NCI-H748 (cell line): Measurements from ENCODE around the gene GPR135.

Experiments
- DNase-seq: peaks from one replicate; lab custom pipeline; 2025; ENCODE audit not compliant: unreplicated experiment; lab: John Stamatoyannopoulos, UW

GPR135 gene, protein sequence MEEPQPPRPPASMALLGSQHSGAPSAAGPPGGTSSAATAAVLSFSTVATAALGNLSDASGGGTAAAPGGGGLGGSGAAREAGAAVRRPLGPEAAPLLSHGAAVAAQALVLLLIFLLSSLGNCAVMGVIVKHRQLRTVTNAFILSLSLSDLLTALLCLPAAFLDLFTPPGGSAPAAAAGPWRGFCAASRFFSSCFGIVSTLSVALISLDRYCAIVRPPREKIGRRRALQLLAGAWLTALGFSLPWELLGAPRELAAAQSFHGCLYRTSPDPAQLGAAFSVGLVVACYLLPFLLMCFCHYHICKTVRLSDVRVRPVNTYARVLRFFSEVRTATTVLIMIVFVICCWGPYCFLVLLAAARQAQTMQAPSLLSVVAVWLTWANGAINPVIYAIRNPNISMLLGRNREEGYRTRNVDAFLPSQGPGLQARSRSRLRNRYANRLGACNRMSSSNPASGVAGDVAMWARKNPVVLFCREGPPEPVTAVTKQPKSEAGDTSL

DNA sequence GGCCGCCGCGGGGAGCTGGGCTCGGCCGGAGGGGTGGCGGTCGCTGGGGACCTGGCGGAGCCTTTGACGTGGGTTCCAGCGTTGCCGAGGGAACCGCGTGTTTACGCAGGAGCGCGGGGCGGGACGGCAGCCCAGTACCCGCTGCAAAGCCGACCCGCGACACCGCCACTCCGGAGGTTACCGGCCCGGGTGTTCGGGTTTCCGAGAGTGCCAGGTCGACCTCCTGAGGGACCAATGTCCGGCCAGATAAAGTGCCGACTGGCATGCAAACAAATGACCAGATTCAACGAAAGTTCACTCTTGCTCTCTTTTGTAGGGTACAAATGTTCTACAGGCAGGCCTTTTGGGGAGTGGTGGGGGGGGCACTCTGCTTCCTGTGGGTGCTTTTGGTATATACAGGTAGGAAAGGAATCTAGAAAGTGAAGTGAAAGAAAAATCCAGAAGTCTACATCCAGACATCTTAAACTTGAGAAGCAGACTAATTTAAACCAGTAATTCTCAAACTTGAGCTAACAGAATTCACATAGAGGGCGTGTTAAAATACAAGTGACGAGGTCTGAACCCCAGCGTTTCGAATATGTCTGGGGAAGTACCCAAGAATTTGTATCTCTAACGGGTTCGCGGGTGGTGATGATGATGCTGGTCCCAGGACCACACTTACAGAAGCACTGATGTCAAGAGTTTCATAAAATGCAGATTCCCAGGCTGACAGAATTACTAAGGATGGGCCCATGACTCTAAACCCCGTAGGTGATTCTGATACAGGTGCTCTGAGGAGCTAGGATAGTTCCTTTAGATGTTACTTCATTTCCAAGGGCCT, at the start of gene GPR135:
Gene GPR135 (minus strand): TSS at position 65 of the 820 bp plus-strand sequence. CDS start 154 bp downstream, outside the sequence.
- DNase-seq = peak; percentile 80

DNA sequence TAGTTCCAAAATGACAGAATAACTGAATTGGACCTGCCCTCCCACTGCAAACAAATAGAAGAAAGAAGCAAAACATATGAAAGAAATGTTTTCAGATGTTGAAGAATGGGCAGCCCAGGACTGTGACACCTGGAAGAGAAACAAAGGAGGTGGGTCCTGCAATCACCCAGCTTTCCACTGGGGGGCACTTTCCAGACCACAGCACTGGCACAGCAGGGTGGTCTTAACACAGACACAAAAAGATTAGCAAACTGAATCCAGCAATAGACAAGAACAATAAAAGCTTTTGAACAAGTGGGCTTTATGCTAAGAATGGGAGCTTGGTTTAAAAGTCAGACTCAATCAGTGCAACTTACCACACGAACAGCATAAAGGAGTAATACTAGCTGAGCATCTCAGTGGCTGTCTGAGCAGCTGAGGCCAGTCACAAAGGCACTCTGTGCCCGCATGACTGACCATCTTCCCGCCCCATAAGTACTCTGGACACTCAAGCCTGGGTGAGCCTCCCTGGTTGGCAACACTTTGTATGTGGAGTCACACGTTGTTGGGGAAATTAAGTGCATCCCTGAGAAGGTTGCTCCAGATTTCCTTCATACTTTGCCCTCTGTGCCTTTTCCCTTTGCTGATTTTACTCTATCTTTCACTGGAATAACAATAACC, 46.9 kb upstream of the GPR135 start:
- DNase-seq = peak; percentile 67

DNA sequence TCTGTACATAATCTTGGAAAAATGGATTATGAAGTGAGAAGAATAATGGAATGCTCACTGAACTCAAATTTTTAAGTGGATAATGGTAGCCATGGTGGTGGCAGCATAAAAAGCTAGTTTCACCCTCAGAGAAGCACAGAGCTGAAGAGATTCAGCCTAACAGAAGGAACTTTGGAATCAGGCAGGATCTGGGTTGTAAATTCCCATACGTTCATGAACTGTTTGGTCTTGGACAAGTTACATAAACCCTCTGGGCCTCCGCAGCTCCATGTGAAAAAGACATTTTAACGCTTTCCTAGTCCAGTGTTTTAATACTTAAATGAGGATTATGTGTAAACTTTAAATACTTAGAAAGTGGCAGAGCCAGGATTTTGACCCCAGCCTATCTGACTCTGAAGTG, 45.8 kb upstream of the GPR135 start:
- no peak for DNase-seq

DNA sequence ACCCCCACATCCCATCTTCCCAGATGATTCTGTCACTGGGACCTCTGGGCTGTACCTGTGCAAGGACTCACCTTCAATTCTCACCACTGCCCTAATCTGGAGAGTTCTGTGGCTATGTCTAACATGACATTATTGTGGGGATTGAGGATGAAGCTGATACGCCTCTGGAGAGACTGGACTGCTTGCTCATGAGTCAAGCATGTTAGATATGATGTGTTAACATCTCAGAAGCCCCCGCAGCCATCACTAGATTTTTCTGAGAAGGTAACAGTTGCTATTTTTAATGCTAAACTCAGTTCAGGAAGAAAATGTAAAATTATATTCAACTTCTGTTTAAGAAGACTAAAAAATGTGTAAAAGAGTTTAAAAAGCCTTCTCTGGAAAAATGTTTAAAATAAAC, 44.8 kb upstream of the GPR135 start:
- no peak for DNase-seq

DNA sequence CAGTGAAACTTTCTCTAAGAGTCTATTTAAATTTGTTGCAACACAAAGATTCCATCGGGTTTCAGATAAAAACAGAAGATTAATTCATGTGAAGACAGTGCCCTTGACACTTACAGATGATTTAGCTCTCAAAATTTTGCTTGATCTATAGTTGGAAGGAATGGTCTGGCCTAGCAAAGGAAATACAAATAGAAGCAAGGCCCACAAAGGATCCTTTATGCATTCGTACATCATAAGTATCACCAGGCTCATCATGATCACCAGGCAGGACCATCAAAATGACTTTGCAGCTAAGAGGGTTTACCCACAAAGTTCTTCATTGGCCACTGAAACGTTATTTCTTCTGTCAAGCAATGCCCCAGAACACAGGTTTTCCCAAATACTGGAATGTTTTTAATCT, 43.9 kb upstream of the GPR135 start:
- DNase-seq = no peak

DNA sequence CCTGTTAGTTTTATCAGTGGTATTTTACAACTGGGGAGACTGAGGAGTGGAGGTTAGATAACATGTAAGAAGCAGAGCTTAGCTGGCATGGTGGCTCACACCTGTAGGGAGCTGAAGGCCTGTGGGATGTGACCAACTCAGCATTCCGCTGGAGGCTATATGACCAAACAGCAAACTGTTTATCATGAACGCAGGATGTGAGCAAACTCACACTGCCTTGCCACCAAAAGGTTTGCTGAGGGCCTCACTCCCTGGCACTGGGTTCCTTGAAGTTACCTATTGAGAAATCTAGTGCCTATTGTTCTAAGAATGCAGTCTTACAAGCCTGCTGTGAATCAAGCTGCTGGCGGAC, 42.5 kb upstream of the GPR135 start:
- no peak for DNase-seq

DNA sequence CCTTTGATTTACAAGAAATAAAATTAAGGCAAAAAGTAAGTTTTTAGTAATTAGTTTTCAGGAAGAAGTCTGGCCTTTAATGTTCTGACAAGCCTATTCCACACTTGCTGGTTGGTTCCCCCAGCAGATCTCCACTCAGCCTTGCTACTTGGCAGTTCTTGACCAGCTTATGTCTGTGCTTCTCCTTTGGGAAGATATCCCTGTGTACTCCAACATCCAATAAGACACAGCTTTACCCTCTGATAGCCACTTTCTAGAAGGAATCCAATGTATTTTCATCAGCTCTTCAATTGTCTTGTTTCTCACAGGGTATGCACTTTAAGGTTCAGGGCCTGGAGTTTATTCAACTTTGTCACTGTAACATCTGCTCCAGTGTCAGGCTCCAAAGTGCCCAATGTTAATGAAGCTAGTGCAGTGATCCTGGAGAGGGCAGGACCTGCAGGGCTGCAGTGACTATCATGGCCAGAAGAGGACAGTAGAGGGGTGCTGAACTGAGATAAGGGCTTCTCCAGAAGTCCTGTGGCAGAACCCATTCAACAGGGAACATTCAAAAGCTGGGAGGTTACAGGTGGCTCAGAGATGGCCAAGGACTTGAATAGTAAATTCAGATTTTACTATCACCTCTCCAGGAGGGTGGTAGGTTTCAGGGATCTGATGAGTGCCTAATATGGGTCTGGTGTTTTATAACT, 42.0 kb upstream of the GPR135 start:
- DNase-seq = peak; percentile 74

DNA sequence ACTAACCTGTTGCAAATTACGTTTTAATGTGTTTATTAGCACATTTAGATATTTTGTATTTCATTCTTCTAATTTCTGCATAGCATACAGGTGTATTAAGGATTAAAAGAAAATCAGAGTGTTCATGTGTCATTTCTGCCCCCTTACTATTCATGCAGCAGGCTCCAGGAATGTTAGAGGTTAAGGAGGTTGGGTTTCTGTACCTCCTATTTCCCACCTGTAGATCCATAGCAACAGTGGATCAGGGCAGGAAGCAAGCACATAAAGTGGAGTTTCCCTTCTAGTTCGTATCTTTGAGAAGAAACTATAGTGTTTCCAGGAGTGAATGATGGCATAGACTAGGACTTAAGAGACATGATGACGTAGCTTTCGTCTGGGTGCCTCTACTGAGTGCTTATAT, 38.1 kb upstream of the GPR135 start:
- DNase-seq = no peak

DNA sequence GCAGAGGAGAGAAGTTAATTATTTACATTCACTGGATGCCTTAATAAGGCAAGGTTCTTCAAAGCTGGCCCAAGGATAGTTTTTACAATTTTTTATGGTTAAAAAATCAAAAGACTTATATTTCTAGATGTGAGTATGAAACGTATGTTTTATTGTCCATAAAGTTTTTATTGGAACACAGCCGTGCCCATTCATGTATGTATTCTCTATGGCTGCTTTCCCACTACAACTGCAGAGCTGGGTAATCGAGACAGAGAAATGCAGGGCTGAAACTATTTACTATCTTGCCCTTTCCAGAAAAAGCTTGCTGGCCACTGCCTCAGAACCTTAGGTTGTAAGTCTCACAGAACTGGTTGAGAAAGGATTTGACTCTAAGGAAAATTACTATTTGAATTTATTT, 35.6 kb upstream of the GPR135 start:
- no peak for DNase-seq

DNA sequence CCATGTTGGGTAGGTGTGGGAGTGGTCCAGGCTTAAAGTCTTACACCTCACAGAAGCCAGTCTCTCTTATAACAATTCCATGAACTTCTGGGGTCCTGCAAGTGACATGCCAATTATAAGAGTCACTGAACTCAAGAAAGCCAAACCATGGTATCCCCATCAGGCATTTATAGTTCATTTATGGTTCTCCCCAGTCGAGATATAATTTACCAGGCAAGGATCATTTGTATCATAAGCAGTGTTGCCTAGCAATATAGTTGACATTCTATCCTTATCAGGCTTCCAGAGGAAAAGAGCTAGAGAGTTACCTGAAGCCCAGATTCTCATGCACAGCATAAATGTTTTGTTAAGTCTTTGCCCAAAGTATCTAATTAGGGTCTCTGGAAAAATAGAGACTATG, 27.2 kb upstream of the GPR135 start:
- DNase-seq = no peak

DNA sequence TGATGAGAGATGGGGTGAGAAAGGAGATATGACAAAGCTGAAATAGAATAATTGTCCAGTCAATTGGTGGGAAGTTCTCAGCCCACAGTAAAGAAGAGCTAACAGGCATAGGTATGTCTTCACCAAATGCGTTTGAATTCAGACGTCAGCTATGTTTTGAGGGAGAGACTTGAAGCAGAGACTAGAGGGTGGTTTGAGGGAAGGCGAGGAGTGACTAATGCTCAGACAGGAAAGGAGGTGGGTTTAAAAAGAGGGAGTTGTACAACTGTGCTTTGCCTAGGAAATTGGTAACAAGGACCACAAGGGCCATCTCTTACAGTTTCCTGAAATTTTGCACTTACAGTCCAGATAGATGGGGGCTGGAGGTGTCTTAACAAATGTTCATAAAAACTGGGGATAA, 25.6 kb upstream of the GPR135 start:
- DNase-seq = no peak

DNA sequence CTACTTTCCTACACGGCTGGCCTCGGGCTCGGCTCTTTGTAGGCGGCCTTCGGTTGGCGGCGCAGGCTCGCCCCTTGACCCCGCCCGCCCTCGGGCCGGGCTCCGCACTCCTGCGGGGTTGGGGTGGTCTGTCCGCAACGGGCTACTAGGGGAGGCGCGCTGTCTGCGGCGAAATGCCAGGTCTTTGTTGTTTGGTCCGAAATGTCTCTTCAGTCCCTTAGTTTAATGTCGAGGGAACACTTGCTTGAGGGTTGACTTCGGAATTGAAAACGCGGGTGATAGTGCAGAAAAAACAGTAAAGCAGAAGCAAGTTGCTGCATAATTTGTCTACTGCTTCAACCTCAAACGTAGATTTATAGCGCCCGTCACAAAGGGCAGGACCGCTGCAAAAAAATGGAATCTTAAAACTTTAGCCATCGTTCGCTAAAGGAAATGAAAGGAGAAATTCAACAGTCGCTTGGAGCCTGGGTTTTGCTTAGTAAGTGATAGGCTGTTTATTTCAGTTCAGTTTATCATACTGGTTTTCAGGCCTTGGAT, 19.5 kb upstream of the GPR135 start:
- DNase-seq = no peak

DNA sequence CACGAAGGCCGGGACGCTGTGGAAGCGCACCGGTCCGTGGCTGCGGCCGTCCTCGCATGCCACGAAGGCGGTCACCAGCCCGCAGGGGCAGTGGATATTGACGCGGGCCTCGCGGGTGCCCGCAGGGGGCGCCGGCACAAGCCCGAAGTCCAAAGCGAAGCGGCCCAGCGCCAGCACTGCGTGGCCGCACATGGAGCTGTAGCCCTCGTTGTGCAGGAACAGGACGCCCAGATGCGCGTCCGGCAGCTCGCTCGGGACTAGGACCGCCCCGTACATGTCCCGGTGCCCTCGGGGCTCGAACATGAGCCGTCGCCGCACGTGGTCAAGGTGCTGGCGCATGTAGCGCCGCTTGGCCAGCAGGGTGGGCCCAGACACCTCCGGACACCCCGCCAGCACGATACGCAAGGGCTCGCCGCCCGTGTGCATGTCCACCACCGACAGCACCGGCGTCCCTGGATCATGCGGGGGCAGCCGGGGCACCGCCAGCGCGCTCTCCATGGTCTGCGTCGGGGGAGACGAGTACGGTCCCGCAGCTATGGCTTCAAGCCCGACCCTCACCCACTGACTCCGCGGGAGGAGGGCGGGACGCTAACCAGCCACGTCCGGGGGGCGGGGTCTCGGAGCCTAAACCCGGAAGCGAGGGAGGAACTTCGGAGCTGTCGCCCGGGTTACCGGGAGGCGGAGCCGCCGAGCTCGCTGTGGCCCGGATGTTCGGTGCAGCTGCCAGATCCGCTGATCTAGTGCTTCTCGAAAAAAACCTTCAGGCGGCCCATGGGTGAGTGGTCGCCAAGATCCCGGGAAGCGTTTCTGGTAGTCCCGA, 18.8 kb upstream of the GPR135 start, which contains the start of the genes JKAMP and L3HYPDH:
Gene JKAMP (plus strand): TSS at position 699 of the 820 bp plus-strand sequence. CDS start 73 bp downstream, at position 772.
Gene L3HYPDH (minus strand): TSS at position 590 of the 820 bp plus-strand sequence. CDS start 92 bp downstream, at position 498.
- DNase-seq = peak; percentile 98

DNA sequence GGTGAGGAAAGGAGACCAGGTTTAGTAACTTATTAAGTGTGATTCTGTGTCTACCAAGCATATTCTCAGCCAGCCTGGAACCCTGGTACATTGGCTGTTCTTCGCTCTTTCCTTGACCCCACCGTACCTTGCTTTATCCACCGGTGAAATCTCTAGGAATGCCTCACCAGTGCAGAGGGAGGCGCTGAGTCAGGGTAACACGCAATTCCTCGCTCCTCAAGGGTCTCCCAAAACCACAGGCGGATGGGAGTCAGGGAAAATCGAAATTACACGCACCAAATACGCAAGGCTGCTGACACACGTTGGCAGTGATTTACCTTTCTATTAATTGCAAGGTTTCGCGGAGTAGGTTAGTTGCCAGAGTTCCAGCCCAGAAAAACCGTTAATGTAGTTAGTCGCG, 18.2 kb upstream of the GPR135 start:
- DNase-seq = peak; percentile 38

DNA sequence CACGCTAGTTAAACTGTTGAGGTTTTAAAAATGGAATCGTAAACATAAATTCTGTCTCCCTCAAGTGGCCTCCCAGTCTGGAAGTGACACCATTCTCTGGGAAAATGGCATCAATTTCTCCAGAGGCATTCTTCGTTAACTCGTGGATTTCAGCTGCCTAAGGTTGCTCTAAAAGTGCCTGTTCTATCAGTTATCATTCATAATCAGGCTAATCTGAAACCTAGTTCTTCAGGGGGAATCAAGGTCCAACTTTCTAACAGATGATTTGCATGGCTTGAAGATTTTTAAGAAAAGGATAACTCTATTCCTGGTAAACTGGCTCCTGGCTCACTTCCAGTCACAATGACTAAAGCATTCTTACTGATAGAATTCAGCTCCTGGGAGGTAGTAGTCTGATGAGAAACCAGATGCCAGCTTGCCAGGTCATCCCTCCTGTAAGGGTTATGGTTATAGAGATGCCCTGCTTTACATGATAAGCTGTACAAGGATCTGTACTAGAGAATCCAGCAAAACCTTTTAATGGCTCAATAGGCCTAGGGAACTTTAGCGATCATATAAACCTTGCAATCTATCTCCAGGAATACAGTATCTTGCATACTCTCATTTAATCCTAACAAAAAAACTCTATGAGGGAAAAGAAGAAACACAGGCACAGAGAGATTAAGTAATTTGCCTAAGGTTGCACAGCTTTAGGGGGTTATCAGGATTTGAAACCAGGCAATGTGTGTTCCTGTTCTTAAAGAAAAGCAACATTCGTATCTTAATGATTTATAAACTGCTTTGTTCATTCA, 17.6 kb upstream of the GPR135 start:
- no peak for DNase-seq

DNA sequence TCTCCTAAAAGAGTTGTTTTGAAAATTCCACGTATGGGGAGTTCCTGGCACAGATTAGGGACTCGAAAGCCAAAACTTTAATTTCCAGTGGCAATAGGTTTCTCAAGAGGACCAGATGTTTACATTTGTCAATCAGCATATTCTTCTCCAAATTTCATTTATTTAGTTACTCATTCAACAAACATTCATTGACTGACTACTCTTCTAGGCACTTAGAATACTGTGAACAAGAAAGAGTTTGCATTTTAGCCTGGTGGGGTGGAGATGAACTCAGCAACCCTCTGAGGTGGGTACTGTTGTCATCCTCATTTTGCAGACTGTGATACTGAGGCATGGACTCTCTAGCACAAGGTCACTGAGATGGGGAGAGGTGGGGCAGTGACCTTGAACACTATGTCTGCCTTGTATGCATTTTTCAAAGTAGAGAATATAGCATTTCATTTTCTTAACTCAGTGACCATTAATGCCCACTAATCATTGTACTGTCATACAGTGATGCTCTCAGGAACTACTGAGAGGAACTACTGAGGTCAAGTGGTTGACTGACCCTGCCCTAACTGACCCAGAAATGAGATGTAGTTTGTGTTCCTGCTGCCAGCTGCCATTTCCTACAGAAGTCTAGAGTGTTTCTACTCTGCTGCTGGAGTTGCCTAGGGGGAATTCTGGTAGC, 16.8 kb upstream of the GPR135 start:
- DNase-seq = no peak

DNA sequence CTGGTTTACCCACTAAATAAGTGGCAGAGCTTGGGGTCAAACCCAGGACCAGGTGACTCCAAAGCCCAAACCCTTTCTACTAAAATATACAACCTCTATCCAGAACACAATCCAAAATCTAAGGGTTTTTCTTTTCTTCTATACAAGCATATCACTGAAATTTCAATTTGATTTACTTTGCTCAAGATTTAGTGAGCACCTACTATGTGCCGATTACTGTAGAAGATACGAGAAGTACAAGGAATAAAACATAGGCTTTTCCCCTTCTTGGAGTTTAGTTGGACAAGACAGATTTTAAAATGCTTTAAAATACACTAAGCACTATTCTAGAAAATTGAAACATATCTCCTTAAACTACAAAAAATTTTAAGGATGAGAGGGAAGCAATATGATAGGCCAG, 16.2 kb upstream of the GPR135 start:
- no peak for DNase-seq

DNA sequence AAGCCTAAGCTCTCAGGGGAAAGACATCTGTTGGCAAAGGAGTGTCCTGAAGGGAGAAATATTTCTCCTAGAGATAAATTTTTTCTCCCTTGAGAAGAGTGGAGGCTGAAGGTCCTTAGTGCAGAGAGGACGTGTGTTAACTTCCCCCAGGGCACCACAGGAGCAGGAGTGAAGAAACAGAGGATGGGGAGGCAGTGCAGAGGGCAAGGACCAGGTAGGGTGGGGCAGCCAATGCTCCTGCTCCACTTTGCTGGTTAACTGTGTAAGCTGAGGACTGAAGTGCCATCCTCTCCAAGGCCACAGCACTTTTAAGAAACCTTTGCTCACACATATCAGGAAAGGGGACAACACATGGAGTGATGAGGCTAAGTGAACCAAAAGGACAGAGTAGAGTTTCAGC, 15.0 kb upstream of the GPR135 start:
- DNase-seq = no peak
